ENCODE results near the gene OR2L5.

The OR2L5 gene

GRCh38 chr1:248013229-248013710 is at the start of gene OR2L5:
OR2L5 (plus strand) TSS chr1:248013660; CDS start chr1:248021948, 8,288 bp downstream.
- no peak for DNase-seq (ENCODE audit: low read depth in 3 of 3, low spot score in 1 of 3)

- DNase-seq (ENCODE audit: low read depth in 3 of 3, low spot score in 1 of 3), result no peak
Observed at GRCh38 chr1:247964933-247965332, 48.5 kb upstream of the OR2L5 start, which contains the start of gene OR2AK2. OR2AK2 (plus strand) TSS chr1:247965233; CDS start chr1:247965377, 144 bp downstream.

- DNase-seq (ENCODE audit: low read depth in 3 of 3, low spot score in 1 of 3), result no peak
Observed at GRCh38 chr1:247966532-247967204, 46.8 kb upstream of the OR2L5 start.

- no peak for DNase-seq (ENCODE audit: low read depth in 3 of 3, low spot score in 1 of 3)
Observed at GRCh38 chr1:247992986-247993385, 20.5 kb upstream of the OR2L5 start.

GRCh38 chr1:247998811-247999210 is 14.6 kb upstream of the OR2L5 start:
- DNase-seq (ENCODE audit: low read depth in 3 of 3, low spot score in 1 of 3), result no peak

GRCh38 chr1:248000169-248000568 is 13.3 kb upstream of the OR2L5 start:
- DNase-seq (ENCODE audit: low read depth in 3 of 3, low spot score in 1 of 3), result no peak

GRCh38 chr1:248007778-248008177 is 5.7 kb upstream of the OR2L5 start:
- no peak for DNase-seq (ENCODE audit: low read depth in 3 of 3, low spot score in 1 of 3)

GRCh38 chr1:248009681-248010080 is 3.8 kb upstream of the OR2L5 start:
- no peak for DNase-seq (ENCODE audit: low read depth in 3 of 3, low spot score in 1 of 3)

- DNase-seq (ENCODE audit: low read depth in 3 of 3, low spot score in 1 of 3), result no peak
Observed at GRCh38 chr1:248015803-248016202, 2.3 kb downstream of the OR2L5 start.

- DNase-seq (ENCODE audit: low read depth in 3 of 3, low spot score in 1 of 3), result no peak
Observed at GRCh38 chr1:248029770-248030169, 16.3 kb downstream of the OR2L5 start, which contains the start of gene OR2L2. OR2L2 (plus strand) TSS chr1:248030070; CDS start chr1:248038268, 8,198 bp downstream.

GRCh38 chr1:248045209-248045608 is 31.7 kb downstream of the OR2L5 start:
- no peak for DNase-seq (ENCODE audit: low read depth in 3 of 3, low spot score in 1 of 3)

- DNase-seq (ENCODE audit: low read depth in 3 of 3, low spot score in 1 of 3), result no peak
Observed at GRCh38 chr1:248046536-248046935, 33.1 kb downstream of the OR2L5 start, which contains the start of gene OR2L3. OR2L3 (plus strand) TSS chr1:248046836; CDS start chr1:248060682, 13,846 bp downstream.

- DNase-seq (ENCODE audit: low read depth in 3 of 3, low spot score in 1 of 3), result no peak
Observed at GRCh38 chr1:248047008-248047407, 33.5 kb downstream of the OR2L5 start.

- DNase-seq (ENCODE audit: low read depth in 3 of 3, low spot score in 1 of 3), result no peak
Observed at GRCh38 chr1:248054671-248055070, 41.2 kb downstream of the OR2L5 start.

- DNase-seq (ENCODE audit: low read depth in 3 of 3, low spot score in 1 of 3), result no peak
Observed at GRCh38 chr1:248055261-248055660, 41.8 kb downstream of the OR2L5 start.

GRCh38 chr1:248065071-248065470 is 51.6 kb downstream of the OR2L5 start:
- no peak for DNase-seq (ENCODE audit: low read depth in 3 of 3, low spot score in 1 of 3)

GRCh38 chr1:248065604-248066003 is 52.1 kb downstream of the OR2L5 start:
- DNase-seq (ENCODE audit: low read depth in 3 of 3, low spot score in 1 of 3), result no peak
